ENCODE measurements around the gene CCDC116.

Gene CCDC116

GRCh38 chr22:21589396-21589795 is 43.2 kb upstream of the CCDC116 start:
- no peak for TF ChIP-seq EP300 (IDR thresholded peaks at IDR 0.05; ENCODE audit: borderline replicate concordance)

- TF ChIP-seq NFIC (IDR thresholded peaks at IDR 0.05) (no peak), FOXM1 (IDR thresholded peaks at IDR 0.05; ENCODE audit: borderline replicate concordance, low read depth) (no peak), TEAD4 (IDR thresholded peaks at IDR 0.05) (no peak), TAF1 (IDR thresholded peaks at IDR 0.05; ENCODE audit: low read depth) (no peak), EGR1 (IDR thresholded peaks at IDR 0.05) (no peak), USF1 (IDR thresholded peaks at IDR 0.05) (no peak), REST (IDR thresholded peaks at IDR 0.05; ENCODE audit: low read depth) (no peak)
These were observed 41.5 kb upstream of the CCDC116 start for GRCh38 chr22:21590809-21591641.

GRCh38 chr22:21591695-21592094 is 40.9 kb upstream of the CCDC116 start:
- no peak for TF ChIP-seq REST (IDR thresholded peaks at IDR 0.05; ENCODE audit: low read depth)
- TF ChIP-seq MAX (IDR thresholded peaks at IDR 0.05): no peak
- TF ChIP-seq RAD21 (IDR thresholded peaks at IDR 0.05; ENCODE audit: low read depth): no peak
- no peak for TF ChIP-seq USF1 (IDR thresholded peaks at IDR 0.05)
- TF ChIP-seq EGR1 (IDR thresholded peaks at IDR 0.05): no peak
- TF ChIP-seq TCF12 (IDR thresholded peaks at IDR 0.05; ENCODE audit: low read depth): no peak
- TF ChIP-seq EP300 (IDR thresholded peaks at IDR 0.05; ENCODE audit: borderline replicate concordance): no peak
- no peak for TF ChIP-seq CEBPB (IDR thresholded peaks at IDR 0.05)
- no peak for TF ChIP-seq FOXM1 (IDR thresholded peaks at IDR 0.05; ENCODE audit: borderline replicate concordance, low read depth)
- no peak for TF ChIP-seq ZBTB7A (IDR thresholded peaks at IDR 0.05; ENCODE audit: low read depth)
- TF ChIP-seq TEAD4 (IDR thresholded peaks at IDR 0.05): no peak
- TF ChIP-seq NFIC (IDR thresholded peaks at IDR 0.05): no peak

- TF ChIP-seq CREB1 (IDR thresholded peaks at IDR 0.05; ENCODE audit: low read depth) (no peak), YY1 (IDR thresholded peaks at IDR 0.05; ENCODE audit: low read depth) (no peak), EP300 (IDR thresholded peaks at IDR 0.05; ENCODE audit: borderline replicate concordance) (no peak), MAX (IDR thresholded peaks at IDR 0.05) (no peak), CEBPB (IDR thresholded peaks at IDR 0.05) (no peak), TCF12 (IDR thresholded peaks at IDR 0.05; ENCODE audit: low read depth) (no peak), EGR1 (IDR thresholded peaks at IDR 0.05) (no peak), NFIC (IDR thresholded peaks at IDR 0.05) (no peak), TAF1 (IDR thresholded peaks at IDR 0.05; ENCODE audit: low read depth) (no peak), REST (IDR thresholded peaks at IDR 0.05; ENCODE audit: low read depth) (no peak)
These were observed 40.1 kb upstream of the CCDC116 start for GRCh38 chr22:21592422-21592821.

Data from Ishikawa (cell line).